Peyer's patch (tissue), 4 donors: Measurements from ENCODE around the gene CCDC192.

Experiments
- CTCF ChIP-seq, 6 experiments: fragments of 450-650 bp in 4 of 6; fragments of 200-600 bp in 2 of 6; sonication (generic) in 1 of 6; IDR thresholded peaks; one replicate each; pipeline ENCODE4 v1.5.1; 2017 to 2019; ENCODE audit warnings: antibody characterized with exemption in 6 of 6, mild to moderate bottlenecking in 3 of 6, moderate library complexity in 1 of 6
- POLR2A ChIP-seq, 2 donors: fragments of 450-650 bp; IDR thresholded peaks; one replicate each; pipeline ENCODE4 v1.5.1; 2017; ENCODE audit warnings: antibody characterized with exemption in 2 of 2, mild to moderate bottlenecking in 2 of 2, moderate library complexity in 2 of 2

- TF ChIP-seq POLR2A (IDR thresholded peaks at IDR 0.05) (no peak), CTCF (IDR thresholded peaks at IDR 0.05) (no peak)
Observed at GRCh38 chr5:127909821-127910220, 206.6 kb downstream of the CCDC192 start.
